Measurements from ENCODE around the gene NUMA1.

Gene NUMA1

GRCh38 chr11:72014761-72015320 is 65.5 kb downstream of the NUMA1 start:
- DNase-seq, result no peak

- DNase-seq, result no peak
Observed at GRCh38 chr11:72013765-72014711, 66.3 kb downstream of the NUMA1 start.

GRCh38 chr11:72012897-72013721 is 67.2 kb downstream of the NUMA1 start:
- DNase-seq, result no peak

- no peak for DNase-seq
Observed at GRCh38 chr11:72012091-72012630, 68.2 kb downstream of the NUMA1 start.

- no peak for DNase-seq
Observed at GRCh38 chr11:72010529-72011233, 69.7 kb downstream of the NUMA1 start.

GRCh38 chr11:72009156-72009555 is 71.2 kb downstream of the NUMA1 start:
- DNase-seq, result no peak

- DNase-seq, result no peak
Observed at GRCh38 chr11:72008728-72009127, 71.6 kb downstream of the NUMA1 start.

- no peak for DNase-seq
Observed at GRCh38 chr11:72007587-72007986, 72.8 kb downstream of the NUMA1 start.

- no peak for DNase-seq
Observed at GRCh38 chr11:72007089-72007476, 73.3 kb downstream of the NUMA1 start.

- DNase-seq, result no peak
Observed at GRCh38 chr11:72006309-72007088, 73.8 kb downstream of the NUMA1 start.

GRCh38 chr11:72005347-72006260 is 74.7 kb downstream of the NUMA1 start:
- DNase-seq, result no peak

GRCh38 chr11:72004515-72005346 is 75.6 kb downstream of the NUMA1 start:
- DNase-seq, result no peak

GRCh38 chr11:72003776-72004171 is 76.6 kb downstream of the NUMA1 start:
- no peak for DNase-seq

GRCh38 chr11:72002841-72003775 is 77.2 kb downstream of the NUMA1 start:
- DNase-seq, result no peak

- DNase-seq, result no peak
Observed at GRCh38 chr11:72001834-72002591, 78.3 kb downstream of the NUMA1 start.

- DNase-seq, result no peak
Observed at GRCh38 chr11:72001285-72001684, 79.1 kb downstream of the NUMA1 start.

GRCh38 chr11:72000202-72000867 is 80.0 kb downstream of the NUMA1 start:
- DNase-seq, result no peak

Measured in hematopoietic multipotent progenitor cell treated with erythropoietin and hydrocortisone succinate and interleukin-3 and kit ligand, for 4 days (in vitro differentiated cells).